GM18858 (cell line): ENCODE results near the gene GRIN3B.

Experiments
- ATAC-seq: cut with Tn5 transposase; IDR thresholded peaks from one replicate; pipeline ENCODE4 v1.9.1; 2021; ENCODE audit not compliant: unreplicated experiment

Gene GRIN3B

DNA sequence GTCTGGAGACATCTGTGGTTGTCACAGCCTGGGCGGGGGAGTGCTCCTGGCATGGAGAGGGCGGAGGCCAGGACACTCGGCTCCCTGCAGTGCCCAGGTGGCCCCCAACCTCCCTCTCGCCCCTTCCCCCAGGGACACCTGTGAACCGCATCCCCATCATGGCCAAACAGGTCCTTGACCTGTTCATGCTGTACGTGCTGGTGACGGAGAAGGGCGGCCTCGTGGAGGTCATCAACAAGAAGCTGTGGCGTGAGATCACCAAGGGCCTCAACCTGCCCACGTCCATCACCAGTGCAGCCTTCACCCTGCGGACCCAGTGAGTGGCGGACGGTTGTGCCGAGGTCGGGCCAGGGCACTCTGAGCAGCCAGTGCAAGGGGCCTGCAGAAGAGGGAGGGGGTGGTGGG is 36.1 kb upstream of the GRIN3B start:
- ATAC-seq, result no peak

DNA sequence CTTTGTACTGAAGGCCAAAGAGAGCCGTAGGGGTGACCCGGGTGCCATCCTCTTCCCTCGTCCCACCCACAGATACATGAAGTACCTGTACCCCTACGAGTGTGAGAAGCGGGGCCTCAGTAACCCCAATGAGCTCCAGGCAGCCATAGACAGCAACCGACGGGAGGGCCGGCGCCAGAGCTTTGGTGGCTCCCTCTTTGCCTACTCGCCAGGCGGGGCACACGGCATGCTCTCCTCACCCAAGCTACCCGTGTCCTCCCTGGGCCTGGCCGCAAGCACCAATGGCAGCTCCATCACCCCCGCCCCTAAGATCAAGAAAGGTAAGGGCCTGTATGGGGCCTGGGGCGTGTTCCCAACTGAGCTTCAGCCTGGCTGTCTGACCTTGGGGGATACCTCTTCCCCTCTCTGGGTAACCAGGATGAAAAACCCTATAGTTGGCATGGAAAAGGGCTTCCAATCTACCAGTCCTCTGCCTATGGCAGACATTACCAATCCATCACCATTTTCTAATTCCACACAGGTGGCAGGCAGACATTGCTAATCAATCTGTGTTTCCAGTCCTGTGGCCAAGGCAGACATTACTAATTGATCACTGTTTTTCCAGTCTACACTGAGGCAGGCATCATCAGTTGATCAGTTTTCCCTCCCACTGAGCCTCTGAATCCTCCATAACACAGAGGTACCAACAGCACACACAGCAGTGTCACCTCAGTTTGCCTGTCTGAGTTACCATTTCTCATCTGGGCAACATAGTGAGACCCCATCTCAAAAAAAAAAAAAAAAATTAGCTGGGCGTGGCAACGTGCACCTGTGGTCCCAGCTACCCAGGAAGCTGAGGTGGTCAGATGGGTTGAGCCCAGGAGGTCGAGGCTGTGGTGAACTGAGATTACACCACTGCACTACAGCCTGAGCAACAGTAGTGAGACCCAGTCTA is 35.2 kb upstream of the GRIN3B start:
- no peak for ATAC-seq

DNA sequence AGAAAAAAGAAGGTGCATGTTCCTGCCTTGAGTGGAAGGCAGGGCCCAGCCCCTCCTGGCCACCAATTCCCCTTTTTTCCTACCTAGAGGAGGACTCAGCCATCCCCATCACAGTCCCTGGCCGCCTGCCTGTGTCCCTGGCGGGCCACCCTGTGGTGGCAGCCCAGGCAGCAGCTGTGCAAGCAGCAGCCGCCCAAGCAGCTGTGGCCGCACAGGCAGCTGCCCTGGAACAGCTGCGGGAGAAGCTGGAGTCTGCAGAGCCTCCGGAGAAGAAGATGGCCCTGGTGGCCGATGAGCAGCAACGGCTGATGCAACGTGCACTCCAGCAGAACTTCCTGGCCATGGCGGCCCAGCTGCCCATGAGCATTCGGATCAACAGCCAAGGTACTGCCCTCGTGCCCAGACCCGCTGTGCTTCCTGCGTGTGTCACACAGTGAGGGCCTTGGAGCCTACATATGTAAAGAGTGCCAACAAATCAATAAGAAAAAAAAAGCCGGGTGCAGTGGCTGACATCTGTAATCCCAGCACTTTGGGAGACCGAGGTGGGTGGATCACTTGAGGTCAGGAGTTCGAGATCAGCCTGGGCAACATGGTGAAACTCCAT is 33.6 kb upstream of the GRIN3B start:
- ATAC-seq, result no peak

DNA sequence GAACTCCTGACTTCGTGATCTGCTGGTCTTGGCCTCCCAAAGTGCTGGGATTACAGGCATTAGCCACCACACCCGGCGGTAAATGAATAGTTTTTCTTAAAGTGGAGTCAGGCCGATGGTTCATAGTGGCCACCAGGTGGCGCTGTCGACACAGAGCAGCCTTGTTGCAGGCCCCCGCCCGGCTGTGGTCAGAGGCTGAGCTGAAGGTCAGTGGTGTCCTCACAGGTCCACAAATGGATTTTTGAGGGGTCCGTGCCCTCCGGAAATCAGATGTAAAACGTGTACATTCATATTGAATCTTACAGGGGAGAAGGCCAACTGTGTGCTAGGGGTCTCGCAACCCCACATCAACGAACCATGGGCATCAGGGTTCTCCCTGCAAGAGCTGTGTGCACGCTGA is 29.5 kb upstream of the GRIN3B start:
- no peak for ATAC-seq

DNA sequence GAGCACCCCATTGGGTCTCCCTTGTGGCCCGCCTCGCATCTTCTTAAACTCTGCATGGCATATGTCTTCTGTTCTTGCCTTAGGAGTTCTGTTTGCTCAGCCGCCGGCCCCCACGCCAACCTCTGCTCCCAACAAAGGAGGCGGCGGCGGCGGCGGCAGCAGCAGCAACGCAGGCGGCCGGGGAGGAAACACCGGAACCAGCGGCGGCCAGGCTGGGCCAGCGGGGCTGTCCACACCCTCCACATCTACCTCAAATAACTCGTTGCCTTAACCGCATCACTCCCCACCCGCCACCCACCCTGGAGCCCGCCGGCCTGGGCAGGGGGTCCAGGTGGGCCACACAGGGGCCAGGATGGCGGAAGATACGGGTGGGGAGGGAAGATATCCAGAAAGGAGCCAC is 28.4 kb upstream of the GRIN3B start:
- ATAC-seq, result no peak

DNA sequence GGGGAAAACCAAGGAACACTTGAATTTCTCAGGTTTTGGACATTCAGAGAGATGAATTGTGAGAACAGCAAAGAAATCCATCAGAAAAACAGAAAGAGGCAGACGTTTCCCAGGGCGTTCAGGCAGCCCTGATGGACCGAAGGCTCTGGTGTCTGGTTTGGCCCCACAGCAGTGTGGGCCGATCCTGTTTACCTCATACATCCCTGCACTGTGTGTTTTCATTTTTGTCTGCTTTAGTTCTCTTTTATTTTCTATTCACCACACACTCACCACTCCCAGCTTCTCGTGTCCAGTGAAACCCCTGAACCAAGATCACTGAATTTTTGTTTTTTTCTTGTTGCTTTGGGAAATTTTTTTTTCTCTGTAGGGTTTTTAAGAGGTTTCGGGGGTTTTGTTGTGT is 27.9 kb upstream of the GRIN3B start:
- ATAC-seq, result no peak

DNA sequence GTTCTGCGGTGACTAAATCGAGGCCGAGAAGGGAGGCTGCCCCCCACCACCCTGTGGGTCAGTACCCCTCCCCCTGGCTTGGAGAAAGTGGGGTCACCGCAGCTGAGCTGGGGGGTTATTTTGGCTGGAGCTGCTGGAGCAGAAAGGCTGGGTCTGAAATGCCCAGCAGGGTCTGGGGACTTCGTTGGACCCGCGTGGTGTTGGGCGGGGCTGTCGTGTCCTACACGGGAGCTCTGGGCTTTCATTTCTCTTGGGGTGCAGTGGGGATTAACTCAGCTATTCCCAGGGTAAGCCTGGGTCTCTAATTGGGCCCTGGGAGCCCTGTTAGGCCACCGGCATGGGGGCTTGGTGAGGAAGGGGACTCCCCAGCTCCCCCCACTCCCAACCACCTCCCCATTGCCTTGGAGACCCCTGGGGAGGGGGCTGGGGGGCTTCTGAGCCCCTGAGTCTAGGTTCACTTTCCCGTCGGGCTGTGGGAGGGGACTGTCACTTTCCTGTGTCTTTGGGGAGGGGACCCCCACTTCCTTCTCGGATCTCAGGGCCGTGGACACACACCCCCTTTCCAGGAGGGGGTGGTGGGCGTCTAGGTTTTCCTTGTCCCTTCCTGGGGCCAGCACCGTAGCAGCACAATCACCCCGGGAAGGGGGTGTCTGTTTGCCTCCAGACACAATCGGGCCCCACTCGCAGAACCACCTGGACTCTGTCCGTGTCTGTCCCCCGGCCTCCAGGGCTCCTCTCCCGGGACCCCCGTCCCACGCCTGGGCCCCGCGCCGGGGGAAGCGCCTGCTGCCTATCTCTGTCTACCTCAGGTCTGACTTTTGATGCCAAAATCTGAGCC is 26.3 kb upstream of the GRIN3B start:
- ATAC-seq, result no peak

DNA sequence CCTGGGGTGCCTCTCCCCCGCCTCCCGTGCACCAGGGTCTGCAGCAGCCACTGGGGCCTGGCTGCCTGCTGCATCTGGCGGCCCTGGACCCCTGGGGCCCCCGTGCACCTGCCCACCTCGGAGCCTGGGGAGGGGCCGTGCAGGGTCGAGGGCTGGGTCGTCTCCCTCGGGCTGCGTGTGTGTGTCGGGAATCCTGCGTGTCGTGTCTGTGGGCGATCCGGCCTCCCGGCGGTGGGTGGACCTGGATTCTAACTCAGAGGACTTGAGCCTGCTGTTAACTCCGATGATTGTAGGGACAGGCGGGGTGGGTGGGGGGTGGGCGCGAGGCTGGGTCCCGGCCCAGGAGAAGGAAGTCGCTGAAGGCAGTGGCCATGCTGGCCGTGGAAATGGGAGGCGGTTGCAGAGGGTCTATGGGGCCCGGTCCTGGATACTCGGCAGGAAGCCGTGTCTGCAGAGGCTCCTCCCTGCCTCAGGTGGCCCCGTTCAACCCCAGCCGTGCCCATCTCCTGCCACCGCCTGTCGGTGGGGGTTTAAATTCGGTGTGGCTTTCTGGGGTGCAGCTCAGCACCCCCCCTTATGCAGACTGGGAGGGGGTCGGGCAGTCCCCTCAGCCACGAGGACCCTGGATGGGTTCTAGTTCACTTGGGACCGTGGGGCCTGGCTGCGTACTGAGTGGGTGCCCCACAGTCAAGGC is 25.5 kb upstream of the GRIN3B start:
- ATAC-seq, result no peak

DNA sequence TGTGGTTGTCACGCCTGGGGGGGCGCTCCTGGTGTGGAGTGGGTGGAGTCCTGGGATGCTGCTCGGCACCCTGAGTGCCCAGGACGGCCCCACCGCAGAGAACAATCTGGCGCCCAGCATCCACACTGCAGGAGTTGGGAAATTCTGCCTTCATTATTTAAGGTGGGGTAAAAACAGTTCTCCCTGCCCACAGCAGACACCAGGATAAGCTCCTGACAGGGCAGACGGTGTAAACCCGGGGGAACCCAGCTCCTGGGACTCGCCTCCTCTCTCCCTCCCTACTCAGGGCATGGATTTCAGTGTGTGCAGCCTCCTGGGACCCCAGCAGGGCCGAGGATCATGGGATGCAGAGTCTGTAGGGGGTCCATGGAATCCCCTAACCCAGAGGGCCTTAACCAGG is 23.7 kb upstream of the GRIN3B start:
- ATAC-seq, result no peak

DNA sequence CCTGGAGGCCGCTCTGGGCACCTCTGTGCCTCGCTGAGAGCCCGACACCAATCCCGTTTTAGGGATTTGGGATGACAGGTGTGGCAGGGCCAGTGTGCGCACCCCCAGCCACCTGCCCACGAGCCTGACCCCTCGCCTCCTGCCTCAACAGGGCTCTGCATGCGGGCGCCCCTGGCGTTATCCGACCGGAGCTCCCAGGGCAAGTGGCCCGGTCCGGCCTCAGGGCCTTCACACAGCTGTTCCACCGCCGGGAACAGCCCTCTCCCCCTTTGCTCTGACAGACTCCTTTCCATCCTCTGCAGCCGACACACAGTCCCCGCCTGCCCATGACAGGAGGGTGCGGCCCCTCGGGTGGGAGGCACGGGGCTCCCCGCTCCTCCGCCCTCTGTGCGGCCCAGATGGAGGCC is 23.2 kb upstream of the GRIN3B start:
- no peak for ATAC-seq

DNA sequence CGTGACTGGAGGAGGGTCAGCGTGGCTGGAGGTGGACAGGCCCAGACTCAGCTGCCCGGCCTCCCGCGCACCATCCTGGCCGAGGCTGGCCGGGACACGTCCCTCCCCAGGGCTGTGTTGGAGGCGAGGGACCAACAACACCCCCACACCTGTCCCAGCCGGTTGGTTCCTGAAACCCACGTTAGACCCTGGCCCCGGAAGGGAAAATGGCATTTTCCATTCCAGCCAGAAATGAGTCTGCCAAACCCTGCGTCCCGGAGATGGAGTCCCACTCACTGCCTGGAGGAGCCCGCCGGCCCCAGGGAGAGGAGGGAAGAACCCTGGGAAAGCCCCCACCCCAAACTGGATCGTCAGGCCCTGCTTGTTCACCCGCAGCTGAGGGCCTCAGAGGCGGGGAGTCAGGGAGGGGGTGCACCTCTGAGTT is 20.9 kb upstream of the GRIN3B start:
- no peak for ATAC-seq

DNA sequence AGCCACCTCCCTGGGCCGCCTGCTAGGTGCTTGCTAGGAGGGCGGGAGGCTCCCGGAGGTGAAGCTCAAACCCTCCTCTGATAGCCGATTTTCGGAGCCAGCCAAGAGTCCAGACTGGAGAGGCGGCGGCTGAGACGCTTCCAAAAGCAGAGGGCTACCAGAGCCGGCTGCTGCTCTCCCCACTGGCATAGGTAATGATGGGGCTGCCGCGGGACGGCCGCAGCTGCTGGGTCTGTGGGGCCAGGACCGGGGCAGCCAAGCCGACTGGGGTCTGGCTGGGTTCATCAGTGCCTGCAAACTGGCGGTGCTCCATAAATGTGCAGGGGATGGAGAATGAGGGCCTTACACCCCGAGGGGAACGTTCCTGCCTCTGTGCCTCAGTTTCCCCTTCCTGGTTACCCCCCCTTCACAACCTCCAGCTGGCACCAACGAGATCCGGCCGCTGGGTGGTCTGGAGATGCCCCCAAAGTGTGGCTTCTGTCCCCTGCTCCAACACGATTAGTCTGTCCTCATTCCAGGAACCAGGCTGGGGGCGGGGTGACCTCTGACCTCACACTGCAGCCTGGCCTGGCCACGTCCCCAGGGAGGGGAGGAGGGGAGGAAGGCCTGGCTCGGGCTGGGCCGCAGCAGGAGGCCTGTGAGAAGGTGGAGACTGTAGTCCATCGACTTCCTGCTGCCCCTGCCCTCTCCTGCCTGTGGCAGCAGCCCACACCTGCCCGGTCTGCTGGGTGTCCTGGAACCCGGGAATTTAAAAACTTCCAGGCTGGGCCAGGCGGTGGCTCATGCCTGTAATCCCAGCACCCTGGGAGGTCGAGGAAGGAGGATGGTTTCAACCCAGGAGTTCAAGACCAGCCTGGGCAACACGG is 19.9 kb upstream of the GRIN3B start:
- no peak for ATAC-seq

DNA sequence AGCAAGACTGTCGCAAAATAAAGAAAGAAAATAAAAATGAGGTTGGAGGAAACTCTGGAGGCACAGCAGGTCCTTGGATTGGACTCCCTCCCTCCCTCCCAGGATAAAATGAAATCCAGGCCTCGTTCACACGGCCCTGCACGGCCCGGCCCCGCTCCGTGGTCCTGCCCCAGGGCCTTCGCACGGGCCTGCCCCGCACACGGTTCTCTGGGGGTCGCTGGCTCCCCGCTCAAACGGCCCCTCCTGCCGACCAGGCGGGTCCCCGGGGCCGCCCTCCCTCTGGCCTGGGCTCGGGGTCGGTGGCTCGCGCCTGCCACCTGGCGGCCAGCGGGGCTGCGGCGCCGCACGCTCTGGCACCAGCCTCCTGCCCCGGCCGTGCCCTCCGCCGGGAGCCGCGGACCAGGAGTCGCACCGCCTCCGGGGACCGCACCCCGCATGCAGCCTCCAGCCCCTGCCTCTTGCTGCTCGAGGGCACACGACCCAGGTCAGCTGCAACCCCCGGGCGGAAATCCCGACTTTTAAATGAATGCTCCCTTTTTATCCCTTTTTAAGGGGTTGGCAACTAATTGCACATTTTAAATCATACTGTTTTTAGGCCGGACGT is 17.6 kb upstream of the GRIN3B start:
- ATAC-seq, result no peak

DNA sequence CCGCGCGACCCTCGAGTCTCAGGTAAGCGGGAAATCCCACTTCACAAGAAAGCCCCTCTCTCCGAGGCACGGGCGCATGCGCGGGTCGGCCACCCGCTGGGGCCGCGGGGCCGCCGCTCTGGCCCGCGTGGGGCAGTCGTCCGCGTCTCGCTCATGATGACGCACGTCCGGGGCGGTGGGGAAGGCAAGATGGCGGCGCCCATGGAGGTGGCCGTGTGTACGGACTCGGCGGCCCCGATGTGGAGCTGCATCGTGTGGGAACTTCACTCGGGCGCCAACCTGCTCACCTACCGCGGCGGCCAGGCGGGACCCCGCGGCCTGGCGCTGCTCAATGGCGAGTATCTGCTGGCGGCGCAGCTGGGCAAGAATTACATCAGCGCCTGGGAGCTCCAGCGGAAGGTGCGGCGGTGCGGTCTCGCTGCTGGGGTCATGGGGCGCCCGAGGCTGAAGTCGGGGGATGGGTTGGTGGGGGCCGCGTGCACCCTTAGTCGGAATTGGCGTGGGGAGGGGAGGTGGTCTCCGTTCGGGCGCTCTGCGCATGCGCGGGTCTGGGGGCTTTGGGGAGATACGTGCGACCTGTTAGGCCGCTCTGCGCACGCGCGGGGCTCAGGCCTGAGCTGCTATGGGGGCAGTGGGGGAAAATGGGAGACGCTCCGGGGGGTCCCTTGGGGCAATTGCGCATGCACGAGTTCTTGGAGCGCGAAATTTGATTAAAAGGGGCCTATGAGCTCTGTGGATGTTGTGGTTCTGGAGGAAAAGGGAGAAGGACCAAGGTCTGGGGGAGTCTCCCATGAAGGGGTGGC is 15.9 kb upstream of the GRIN3B start, which contains the start of gene WDR18:
Gene WDR18, plus strand, starts transcription at position 181 of the 803 bp plus-strand sequence. Its CDS starts 9 bp downstream, at position 190.
- ATAC-seq, result peak; percentile 38

DNA sequence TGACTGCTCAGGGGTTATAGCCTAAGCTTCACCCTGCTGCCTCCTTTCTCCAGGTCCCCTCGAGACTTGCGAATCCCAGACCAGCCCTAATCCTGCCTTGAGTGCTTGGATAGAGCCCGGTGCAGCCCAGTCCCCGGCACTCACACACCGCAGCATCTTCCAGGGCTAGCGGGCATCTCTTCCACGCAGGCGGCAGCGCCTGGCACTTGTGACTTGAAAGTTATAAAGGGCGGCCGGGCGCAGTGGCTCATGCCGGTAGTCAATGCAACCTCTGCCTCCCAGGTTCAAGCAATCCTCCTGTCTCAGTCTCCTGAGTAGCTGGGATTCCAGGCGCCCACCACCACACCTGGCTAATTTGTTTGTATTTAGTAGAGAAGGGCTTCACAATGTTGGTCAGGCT is 14.1 kb upstream of the GRIN3B start:
- no peak for ATAC-seq

DNA sequence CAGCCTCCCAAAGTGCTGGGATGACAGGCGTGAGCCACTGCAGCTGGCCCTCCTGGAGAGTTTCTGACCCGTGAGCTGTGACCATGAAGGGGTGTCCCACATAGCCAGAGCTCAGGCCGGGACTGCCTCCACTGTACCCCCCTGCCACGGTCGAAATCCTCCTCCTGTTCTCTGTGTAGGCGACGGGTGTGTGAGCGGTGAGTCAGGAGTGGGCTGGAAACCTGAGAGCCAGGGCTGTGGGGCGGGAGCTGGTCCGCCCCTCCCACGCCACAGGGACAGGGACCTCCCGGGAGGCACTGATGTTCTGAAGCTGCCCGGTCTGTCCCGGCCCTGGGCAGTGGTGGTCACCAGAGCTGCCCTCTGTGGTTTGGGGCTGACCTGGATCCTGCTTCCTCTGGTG is 12.1 kb upstream of the GRIN3B start:
- ATAC-seq, result no peak

DNA sequence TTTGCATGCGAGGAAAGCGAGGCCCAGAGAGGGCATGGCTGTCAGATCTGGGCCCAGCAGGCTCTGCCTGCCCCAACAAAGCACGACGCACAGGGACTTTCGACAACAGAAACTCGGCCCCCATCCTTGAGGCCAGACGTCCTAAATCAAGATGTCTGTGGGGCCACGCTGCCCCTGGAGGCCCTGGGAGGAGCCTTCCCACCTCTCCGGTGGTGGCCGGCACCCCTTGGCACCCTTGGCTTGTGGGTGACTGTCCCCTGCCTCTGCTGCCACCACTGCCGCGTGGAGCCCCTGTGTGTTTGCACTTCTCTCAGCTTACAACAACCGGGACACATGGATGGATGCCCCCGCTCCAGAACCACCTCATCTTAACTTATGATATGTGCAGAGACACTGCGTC is 11.7 kb upstream of the GRIN3B start:
- no peak for ATAC-seq

DNA sequence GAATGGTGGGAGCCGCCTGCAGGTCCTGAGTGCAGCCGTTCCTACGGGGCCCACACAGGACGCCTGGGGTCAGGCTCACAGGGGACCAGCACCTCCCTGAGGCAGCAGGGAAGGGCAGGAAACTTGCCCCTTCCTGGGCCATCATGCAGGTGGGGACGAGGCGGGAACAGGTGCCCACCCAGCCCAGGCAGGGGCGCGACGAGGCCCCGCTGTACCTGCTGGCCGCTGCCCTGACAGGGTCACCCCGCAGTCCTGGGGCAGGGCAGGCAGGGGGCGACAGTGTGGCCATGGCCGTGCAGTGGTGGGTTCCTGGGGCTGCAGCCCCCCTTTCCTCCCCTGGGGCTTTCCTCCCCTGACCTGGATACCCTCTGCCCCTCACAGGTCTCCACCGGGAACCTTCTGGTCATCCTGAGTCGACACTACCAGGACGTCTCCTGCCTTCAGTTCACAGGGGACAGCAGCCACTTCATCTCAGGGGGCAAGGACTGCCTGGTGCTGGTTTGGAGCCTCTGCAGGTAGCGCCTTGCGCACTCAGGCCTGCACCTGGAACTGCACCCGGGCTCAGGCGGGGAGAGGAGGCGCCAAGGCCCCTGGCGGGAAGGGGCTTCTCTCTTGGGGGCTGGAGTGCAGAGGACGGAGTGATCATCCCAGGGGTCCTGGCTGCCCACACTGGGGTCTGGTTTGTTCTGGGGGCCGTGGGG is 10.7 kb upstream of the GRIN3B start:
- no peak for ATAC-seq
